ENCODE results near the gene TFDP1. TPM values are rescaled to one million over a fixed set of nuclear protein-coding genes. Genes with fewer than 3 reads are reported as not detected.

TFDP1 gene
- total RNA-seq, 1 donor from 2014 or later, result 108 TPM

- Mint-ChIP-seq H3K36me3 (ENCODE audit: low read depth) (no peaks in the 10 kb centered on the region), H3K27ac (ENCODE audit: unreplicated experiment) (no peak overlapping the region), H3K4me1 (peaks cover 6% of the 10 kb centered on the region), H3K27me3 (ENCODE audit: low read depth) (no peaks in the 10 kb centered on the region), H3K9me3 (no peaks in the 10 kb centered on the region), H3K4me3 (no peak overlapping the region)
- no peak for TF ChIP-seq CTCF (conservative IDR thresholded peaks at IDR 0.05)
- no peak for DNase-seq (ENCODE audit: low read depth, low spot score)
These were observed 20.1 kb upstream of the TFDP1 start for GRCh38 chr13:113564331-113565023.

- TF ChIP-seq CTCF (conservative IDR thresholded peaks at IDR 0.05), result no peak
- peaks cover 6% of the 10 kb centered on the region for H3K4me1 Mint-ChIP-seq
- H3K36me3 Mint-ChIP-seq (ENCODE audit: low read depth), result peaks cover 3% of the 10 kb centered on the region
- H3K27ac Mint-ChIP-seq (ENCODE audit: unreplicated experiment), result no peak overlapping the region
- no peak overlapping the region for H3K4me3 Mint-ChIP-seq
- DNase-seq (ENCODE audit: low read depth, low spot score), result no peak
- no peaks in the 10 kb centered on the region for H3K9me3 Mint-ChIP-seq
- no peaks in the 10 kb centered on the region for H3K27me3 Mint-ChIP-seq (ENCODE audit: low read depth)
These were observed 18.9 kb upstream of the TFDP1 start for GRCh38 chr13:113565526-113566226.

GRCh38 chr13:113566227-113566561 lies 18.4 kb upstream of the TFDP1 start:
- Mint-ChIP-seq H3K9me3 (no peaks in the 10 kb centered on the region), H3K4me3 (no peak overlapping the region), H3K4me1 (peaks cover 6% of the 10 kb centered on the region), H3K27ac (ENCODE audit: unreplicated experiment) (no peak overlapping the region), H3K27me3 (ENCODE audit: low read depth) (no peaks in the 10 kb centered on the region), H3K36me3 (ENCODE audit: low read depth) (peaks cover 3% of the 10 kb centered on the region)
- no peak for DNase-seq (ENCODE audit: low read depth, low spot score)
- TF ChIP-seq CTCF (conservative IDR thresholded peaks at IDR 0.05), result no peak

- peaks cover 6% of the 10 kb centered on the region for H3K36me3 Mint-ChIP-seq (ENCODE audit: low read depth)
- H3K4me3 Mint-ChIP-seq, result no peak overlapping the region
- H3K9me3 Mint-ChIP-seq, result peaks cover 7% of the 10 kb centered on the region
- no peak for DNase-seq (ENCODE audit: low read depth, low spot score)
- no peak for TF ChIP-seq CTCF (conservative IDR thresholded peaks at IDR 0.05)
- no peaks in the 10 kb centered on the region for H3K27me3 Mint-ChIP-seq (ENCODE audit: low read depth)
- H3K4me1 Mint-ChIP-seq, result peaks cover under 1% of the 10 kb centered on the region
- no peak overlapping the region for H3K27ac Mint-ChIP-seq (ENCODE audit: unreplicated experiment)
These were observed 16.9 kb upstream of the TFDP1 start for GRCh38 chr13:113567681-113568080.

- H3K4me3 Mint-ChIP-seq, result no peak overlapping the region
- no peak for DNase-seq (ENCODE audit: low read depth, low spot score)
- no peaks in the 10 kb centered on the region for H3K4me1 Mint-ChIP-seq
- no peak for TF ChIP-seq CTCF (conservative IDR thresholded peaks at IDR 0.05)
- no peak overlapping the region for H3K27ac Mint-ChIP-seq (ENCODE audit: unreplicated experiment)
- H3K27me3 Mint-ChIP-seq (ENCODE audit: low read depth), result no peaks in the 10 kb centered on the region
- peaks cover 14% of the 10 kb centered on the region for H3K9me3 Mint-ChIP-seq
- peaks cover 17% of the 10 kb centered on the region for H3K36me3 Mint-ChIP-seq (ENCODE audit: low read depth)
These were observed 11.5 kb upstream of the TFDP1 start for GRCh38 chr13:113573065-113573464.

Measured in neural crest cell (in vitro differentiated cells).